ENCODE results near the gene PSMB1. TPM values are rescaled to one million over a fixed set of nuclear protein-coding genes. Genes with fewer than 3 reads are reported as not detected.

PSMB1 gene
- total RNA-seq, 1 donor from 2014 or later = 420 TPM

GRCh38 chr6:170525795-170526194, 27.3 kb downstream of the PSMB1 start:
- no peak overlapping the region for H3K9ac ChIP-seq
- H3K27me3 Mint-ChIP-seq (ENCODE audit: insufficient read depth, low read depth) = peaks cover 4% of the 10 kb centered on the region
- H3K27me3 ChIP-seq = no peaks in the 10 kb centered on the region
- peaks cover 4% of the 10 kb centered on the region for H3K4me1 Mint-ChIP-seq
- H3K9me3 ChIP-seq (ENCODE audit: low read depth) = no peaks in the 10 kb centered on the region
- no peaks in the 10 kb centered on the region for H3K36me3 Mint-ChIP-seq
- H3K4me1 ChIP-seq = no peaks in the 10 kb centered on the region
- TF ChIP-seq EZH2 (IDR thresholded peaks at IDR 0.05) (no peak), CTCF (IDR thresholded peaks at IDR 0.05) (no peak), EZH2phosphoT487 (IDR thresholded peaks at IDR 0.05) (no peak)
- no peak overlapping the region for H3K4me2 ChIP-seq
- no peak overlapping the region for H3K27ac ChIP-seq
- no peak overlapping the region for H3K4me3 Mint-ChIP-seq
- no peaks in the 10 kb centered on the region for H3K79me2 ChIP-seq (ENCODE audit: low read depth)
- no peaks in the 10 kb centered on the region for H3K9me3 Mint-ChIP-seq
- H4K20me1 ChIP-seq (ENCODE audit: low read depth) = no peaks in the 10 kb centered on the region
- H3K4me3 ChIP-seq = no peak overlapping the region
- peaks cover 7% of the 10 kb centered on the region for H3F3A ChIP-seq (ENCODE audit: low read depth)
- H3K36me3 ChIP-seq = no peaks in the 10 kb centered on the region
- H2AFZ ChIP-seq (replicated peaks) = no peak overlapping the region
- no peak for DNase-seq (ENCODE audit: low spot score)
- H3K27ac Mint-ChIP-seq = no peak overlapping the region

GRCh38 chr6:170524172-170524502, 29.0 kb downstream of the PSMB1 start:
- Histone ChIP-seq H3K9me3 (ENCODE audit: low read depth) (no peaks in the 10 kb centered on the region), H3K27me3 (no peaks in the 10 kb centered on the region), H3K4me2 (no peak overlapping the region), H2AFZ (replicated peaks) (no peak overlapping the region), H3K27ac (no peak overlapping the region), H3K4me3 (no peak overlapping the region), H3F3A (ENCODE audit: low read depth) (no peaks in the 10 kb centered on the region), H4K20me1 (ENCODE audit: low read depth) (no peaks in the 10 kb centered on the region), H3K36me3 (no peaks in the 10 kb centered on the region), H3K4me1 (no peaks in the 10 kb centered on the region), H3K79me2 (ENCODE audit: low read depth) (no peaks in the 10 kb centered on the region), H3K9ac (no peak overlapping the region)
- Mint-ChIP-seq H3K9me3 (peaks cover 5% of the 10 kb centered on the region), H3K4me3 (no peak overlapping the region), H3K27me3 (ENCODE audit: insufficient read depth, low read depth) (peaks cover 4% of the 10 kb centered on the region), H3K4me1 (no peaks in the 10 kb centered on the region), H3K36me3 (no peaks in the 10 kb centered on the region), H3K27ac (no peak overlapping the region)
- no peak for DNase-seq (ENCODE audit: low spot score)
- TF ChIP-seq CTCF (IDR thresholded peaks at IDR 0.05) = no peak
- TF ChIP-seq EZH2phosphoT487 (IDR thresholded peaks at IDR 0.05) = no peak
- TF ChIP-seq EZH2 (IDR thresholded peaks at IDR 0.05) = no peak

- TF ChIP-seq CTCF (IDR thresholded peaks at IDR 0.05) = no peak
- TF ChIP-seq EZH2phosphoT487 (IDR thresholded peaks at IDR 0.05) = no peak
- no peak for TF ChIP-seq EZH2 (IDR thresholded peaks at IDR 0.05)
- Histone ChIP-seq H3K4me2 (no peak overlapping the region), H3K27ac (no peak overlapping the region), H3K4me1 (no peaks in the 10 kb centered on the region), H3F3A (ENCODE audit: low read depth) (no peaks in the 10 kb centered on the region), H2AFZ (replicated peaks) (no peak overlapping the region), H3K27me3 (no peaks in the 10 kb centered on the region), H3K4me3 (no peak overlapping the region), H3K36me3 (no peaks in the 10 kb centered on the region), H3K79me2 (ENCODE audit: low read depth) (no peaks in the 10 kb centered on the region), H3K9me3 (ENCODE audit: low read depth) (no peaks in the 10 kb centered on the region), H3K9ac (no peak overlapping the region), H4K20me1 (ENCODE audit: low read depth) (no peaks in the 10 kb centered on the region)
- no peak overlapping the region for H3K4me3 Mint-ChIP-seq
- no peaks in the 10 kb centered on the region for H3K36me3 Mint-ChIP-seq
- H3K4me1 Mint-ChIP-seq = no peaks in the 10 kb centered on the region
- peaks cover 4% of the 10 kb centered on the region for H3K27me3 Mint-ChIP-seq (ENCODE audit: insufficient read depth, low read depth)
- DNase-seq (ENCODE audit: low spot score) = no peak
- H3K27ac Mint-ChIP-seq = no peak overlapping the region
- H3K9me3 Mint-ChIP-seq = peaks cover 5% of the 10 kb centered on the region
These were observed 29.6 kb downstream of the PSMB1 start for GRCh38 chr6:170523256-170524171.
